Stimulated activated CD8-positive, alpha-beta memory T cell treated with anti-CD3 and anti-CD28 coated beads, Interleukin-12 subunit alpha, Interleukin-12 subunit beta, amount 100 ng/mL, for 24 hours (primary cell): ENCODE measurements around the gene UGT1A10.

Experiments
- DNase-seq: peaks from one replicate; pipeline ENCODE4 v3.0.0-alpha.2; 2020; ENCODE audit errors: extremely low read depth

Gene UGT1A10

DNA sequence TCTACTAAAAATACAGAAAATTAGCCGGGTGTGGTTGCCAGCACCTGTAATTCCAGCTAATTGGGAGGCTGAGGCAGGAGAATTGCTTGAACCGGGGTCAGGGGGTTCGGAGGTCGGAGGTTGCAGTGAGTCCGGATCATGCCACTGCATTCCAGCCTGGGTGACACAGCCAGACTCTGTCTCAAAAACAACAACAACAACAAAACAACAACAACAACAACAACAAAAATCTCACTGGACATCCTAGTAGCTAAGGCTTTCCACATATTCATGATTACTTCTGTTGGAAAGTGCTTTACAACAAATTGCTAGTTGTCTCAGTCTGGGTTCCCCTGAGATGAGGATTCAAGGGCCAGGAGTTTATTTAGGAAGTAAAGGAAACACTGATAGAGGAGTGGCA lies 137.6 kb downstream of the UGT1A10 start:
- no peak for DNase-seq

DNA sequence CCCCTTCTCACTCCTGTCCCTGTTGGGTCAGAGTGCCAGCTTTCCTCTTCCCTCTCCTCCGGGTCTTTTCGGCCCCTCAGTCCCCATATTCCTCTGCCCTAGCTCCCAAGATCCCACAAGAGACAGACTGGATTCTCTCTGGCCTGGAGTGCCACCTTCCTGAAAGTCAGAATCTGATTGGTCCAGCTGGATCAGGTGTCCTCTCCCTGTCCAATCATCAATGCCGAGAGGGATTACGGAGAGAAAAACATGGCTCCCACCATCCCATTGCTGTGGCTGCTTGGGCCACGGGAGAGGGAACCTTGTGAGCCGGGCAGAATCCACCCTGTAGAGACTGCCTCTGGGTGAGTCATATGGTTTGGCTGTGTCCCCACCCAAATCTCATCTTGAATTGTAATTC lies 139.2 kb downstream of the UGT1A10 start:
- DNase-seq = no peak

DNA sequence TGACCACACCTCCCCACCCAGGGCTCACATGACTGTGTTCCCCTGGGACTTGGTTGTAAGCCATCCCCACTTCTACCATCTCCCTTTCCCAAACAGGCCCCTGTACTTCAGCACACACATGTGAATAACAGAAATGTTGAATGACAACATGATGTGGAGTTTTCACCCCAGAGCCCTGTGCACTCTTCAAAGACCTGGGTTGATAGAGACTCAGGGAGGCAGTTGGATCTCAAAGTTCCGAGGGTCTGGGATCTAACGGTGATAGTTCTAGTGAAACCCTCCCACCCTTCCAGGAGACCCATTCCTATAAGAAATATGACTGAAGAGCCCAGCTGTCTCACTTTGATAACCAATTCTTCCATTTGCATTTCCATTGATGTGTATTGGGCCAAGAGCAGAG lies 141.8 kb downstream of the UGT1A10 start, which contains the start of gene MROH2A:
MROH2A (plus strand) TSS at position 301 of the 400 bp plus-strand sequence. CDS start 1,029 bp downstream, outside the sequence.
- DNase-seq = no peak

DNA sequence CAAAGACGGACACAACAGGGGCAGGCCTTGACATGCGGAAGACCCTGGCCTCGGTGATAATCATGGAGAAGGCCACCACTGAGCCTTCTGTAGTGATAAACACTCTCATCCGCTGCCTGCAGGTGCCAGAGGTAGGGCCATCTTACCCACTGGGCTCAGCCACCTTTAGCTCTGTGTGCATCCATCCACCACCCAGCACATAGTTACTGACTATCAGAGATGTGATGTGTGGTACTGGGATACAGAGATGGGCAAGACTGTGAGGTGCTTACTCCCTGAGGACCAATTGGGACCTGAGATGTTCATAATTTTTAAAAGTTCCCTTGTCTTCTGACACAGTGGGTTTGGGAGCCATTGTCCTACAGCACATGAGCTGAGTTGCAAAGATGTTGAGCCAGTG lies 143.5 kb downstream of the UGT1A10 start:
- DNase-seq = no peak

DNA sequence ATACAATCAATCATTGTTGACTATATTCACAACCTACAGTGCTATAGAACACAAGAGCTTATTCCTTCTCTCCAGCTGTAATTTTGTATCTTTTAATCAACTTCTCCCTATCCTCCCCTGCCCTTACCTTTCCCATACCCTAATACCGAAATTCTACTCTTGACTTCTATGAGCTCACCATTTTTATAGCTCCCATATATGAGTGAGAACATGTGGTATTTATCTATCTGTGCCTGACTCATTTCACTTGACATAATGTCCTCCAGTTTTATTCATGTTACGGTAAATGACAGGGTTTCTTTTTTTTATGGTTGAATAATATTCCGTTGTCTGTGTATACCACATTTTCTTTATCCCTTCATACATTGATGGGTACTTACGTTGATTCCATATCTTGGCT lies 144.5 kb downstream of the UGT1A10 start:
- DNase-seq = no peak

DNA sequence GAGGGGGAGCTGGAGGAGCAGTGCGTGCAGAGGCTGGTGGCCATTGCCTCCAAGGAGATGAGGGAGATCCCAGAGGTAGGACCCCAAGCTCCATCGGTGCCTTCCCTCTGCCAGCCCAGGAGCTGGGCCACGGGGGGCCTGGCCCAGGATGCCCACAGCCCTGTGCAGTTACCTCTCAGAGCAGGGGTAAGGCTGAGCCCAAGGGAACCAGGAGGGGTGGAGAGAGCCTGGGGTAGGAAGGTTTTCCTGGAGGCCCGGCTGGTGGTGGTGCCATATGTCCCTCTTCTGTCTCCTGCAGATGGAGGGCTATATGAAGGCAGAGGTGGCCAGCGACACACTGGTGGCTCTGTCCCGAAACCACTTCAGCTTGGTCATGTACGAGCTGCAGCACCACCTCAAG lies 153.3 kb downstream of the UGT1A10 start:
- DNase-seq = no peak

DNA sequence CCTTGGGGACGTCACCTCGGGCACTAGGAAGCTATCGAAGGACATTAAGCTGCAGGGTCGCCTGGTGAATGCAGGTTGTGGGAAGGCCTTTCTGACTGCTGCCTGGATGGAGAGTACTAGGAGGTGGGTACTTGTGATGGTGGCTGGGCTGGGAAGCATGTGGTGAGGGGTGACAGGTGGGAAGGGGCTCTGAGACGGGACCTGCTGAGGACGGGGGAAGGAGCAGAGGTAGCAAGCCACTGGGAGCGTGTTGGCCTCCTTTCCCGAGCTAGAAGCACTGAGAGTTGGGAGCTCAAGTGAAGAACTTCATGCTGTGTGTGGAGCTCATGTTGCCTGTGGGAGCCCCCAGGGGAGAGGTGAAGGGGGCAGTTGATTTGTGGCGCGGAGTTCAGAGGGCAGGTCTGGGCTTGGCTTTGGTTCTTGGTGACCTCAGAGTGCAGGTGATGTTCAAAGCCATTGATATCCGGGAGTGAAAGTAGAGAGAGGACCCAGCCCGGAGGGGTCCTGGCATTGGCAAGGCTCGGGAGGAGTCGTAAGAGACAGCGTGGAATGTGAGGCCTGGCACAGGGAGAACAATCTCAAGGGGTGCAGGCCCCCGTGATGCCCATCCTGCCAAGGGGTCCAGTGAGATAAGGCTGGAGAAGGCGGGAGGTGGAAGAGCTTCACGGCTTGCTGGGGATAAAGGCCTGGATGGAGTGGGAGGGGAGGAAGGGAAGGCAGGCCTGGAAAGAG lies 155.1 kb downstream of the UGT1A10 start:
- DNase-seq = no peak

DNA sequence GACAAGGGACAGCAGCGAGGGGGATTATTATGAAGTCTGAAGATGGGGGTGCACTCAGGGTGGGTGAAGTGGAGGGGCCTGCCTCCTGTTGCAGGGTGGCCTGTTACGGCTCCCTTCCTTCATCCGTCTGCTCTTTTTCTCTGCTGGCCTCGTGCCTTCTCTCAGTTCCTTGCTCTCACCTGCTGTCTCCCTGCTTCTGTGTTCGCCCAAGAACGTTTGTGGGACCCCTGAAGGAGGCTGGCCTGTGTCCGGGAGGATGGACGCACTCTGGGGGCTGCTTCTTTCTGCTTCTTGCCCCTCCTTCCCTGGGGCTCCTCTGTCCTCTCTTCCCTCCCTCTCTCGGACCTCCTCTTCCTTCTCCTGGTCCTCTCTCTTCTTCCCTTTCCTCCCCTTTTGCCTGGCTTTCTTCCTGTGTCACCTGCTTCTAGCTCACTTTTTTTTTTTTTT lies 155.7 kb downstream of the UGT1A10 start:
- DNase-seq = no peak

DNA sequence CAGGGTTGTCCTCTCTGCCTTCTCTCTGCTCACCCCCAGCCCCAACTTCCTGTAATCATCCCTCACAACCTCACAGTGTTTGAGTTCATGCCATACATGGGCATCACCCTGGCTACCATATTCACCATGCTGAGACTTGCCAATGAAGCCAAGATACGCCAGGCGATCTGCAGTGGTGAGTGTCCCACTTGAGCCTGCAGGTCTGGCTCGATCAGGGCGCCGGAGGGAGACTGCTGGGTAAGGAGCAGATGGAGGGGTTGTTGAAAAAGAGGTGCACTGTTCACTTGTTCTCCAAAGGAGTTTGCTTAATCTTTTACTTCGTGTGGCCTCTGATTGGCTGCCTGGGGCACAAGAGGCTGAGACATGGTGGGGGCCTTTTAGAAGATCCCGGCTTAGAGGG lies 156.5 kb downstream of the UGT1A10 start:
- no peak for DNase-seq

DNA sequence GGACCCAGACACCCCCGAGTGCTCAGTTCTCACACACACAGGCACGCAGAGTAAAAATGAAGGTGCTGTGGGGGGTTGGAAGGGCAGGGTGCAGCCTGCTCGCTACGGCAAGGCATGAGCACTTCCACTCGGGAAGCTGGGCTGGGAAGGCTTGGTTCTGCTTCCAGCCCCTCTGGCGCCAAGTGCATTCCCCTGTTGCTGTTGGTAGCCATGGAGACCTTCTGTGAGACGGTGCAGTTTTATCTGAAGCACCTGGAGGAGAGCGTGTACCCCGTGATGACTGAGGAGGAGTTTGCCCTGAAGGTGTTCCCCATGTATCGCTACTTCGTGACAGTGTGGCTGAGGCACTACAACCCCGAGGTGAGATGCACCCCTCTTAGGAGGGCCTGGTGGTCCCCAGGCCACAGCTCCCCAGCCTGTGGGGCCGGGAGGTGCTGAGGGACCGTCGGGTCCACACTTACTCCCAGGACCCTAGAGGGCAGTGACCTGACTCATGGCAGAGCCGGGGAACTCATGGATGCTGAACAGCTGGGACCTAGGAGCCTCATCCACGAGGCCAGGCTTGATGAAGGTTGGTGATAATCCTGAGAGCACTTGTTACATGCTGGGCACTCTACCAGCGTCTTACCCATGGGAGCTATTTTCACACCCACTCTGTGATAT lies 157.3 kb downstream of the UGT1A10 start:
- no peak for DNase-seq

DNA sequence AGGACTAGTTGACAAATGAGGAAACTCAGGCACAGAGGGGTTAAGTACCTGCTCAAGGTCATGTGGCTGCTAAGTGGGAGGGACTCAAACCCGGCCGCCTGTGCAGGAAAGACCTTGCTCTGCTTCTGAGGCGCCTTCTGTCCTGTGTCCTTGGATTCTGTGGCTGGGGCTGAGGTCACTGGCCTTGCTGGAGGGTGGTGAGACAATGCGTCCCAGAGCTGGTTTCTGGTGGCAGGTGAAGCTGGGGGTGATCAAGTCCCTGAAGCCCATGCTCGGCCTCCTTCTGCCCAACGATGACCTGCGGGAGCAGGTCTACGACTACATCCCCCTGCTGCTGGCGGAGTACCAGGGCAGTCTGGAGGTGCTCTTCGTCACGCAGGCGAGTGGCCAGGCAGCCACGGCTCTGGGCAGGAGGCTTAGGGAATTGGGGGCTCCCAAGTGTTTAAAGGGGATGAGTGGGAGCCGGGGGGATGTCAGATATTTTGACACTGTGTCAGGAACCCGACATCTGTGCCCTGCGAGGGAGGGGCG lies 157.9 kb downstream of the UGT1A10 start:
- DNase-seq = no peak

DNA sequence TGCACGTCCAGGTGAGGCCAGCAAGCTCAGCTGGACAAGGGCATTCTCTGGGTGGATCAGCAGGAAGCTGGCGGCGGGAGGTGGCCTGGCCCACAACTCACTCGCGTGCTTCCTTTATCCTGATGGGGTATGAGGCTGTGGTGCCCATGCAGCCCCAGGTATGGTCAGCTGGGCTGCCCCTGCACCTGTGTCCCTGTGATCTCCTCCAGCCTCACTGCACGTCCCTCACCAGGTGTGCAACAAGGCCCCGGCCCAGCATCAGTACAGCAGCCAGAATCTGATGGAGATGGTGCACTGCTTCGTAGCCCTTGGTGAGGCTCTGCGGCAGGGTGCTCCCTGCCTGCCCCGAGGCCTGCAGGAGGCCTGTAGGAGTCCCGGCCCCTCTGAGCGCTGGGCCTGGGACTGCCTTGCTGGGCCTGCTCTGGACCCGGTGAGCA lies 159.5 kb downstream of the UGT1A10 start:
- DNase-seq = no peak

DNA sequence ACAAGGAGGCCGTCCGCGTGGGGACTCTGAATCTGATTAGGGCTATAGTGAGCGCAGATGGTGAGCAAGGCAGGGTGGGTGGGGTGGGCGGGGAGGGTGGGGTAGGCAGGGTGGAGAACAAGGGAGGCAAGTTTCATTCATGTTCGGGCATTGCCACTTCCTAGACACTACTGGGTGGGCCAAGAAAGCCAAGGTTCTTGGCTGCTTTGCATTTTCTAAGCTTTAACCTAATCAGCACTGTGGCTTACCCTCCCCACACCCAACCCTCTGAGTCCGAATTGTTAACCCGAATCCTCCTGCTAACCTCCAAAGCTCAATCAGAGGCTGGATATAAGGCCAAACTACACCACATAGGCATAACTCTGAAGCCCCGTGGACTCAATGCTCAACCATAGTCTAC lies 160.0 kb downstream of the UGT1A10 start:
- DNase-seq = no peak

DNA sequence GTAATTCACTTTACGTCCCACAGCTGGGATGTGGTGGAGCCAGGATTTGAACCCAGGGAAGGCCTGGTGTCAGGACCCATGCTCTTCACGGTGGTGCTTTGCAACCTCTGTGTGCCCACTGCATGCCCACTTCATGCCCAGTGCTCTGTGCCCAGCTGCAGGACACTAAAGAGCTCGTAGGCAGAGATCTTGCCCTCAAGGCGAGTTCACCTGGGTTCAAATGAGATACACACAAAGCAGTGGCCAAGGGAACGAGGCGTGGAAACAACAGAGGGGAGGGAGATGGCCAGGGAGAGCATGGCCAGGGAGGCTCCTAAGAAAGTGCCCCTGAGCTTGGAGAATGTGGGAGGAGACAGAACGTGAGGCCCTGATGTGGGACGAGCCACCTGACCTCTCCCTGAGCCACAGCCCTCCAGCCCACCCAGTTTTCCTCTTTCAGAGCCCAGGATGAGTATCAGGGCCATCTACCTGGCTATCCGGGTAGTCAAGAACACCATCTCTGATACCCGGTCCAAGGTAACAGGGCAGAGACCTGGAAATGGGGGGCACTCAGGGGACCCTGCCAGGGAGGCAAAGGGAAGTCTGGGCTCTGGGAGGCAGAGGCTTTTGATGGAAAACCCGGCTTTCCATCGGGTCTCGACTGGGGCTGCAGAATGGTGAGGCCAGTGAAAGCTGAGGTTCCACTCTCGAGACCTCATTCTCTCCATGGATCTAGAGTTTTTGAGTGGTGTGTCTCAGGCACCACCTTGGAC lies 162.3 kb downstream of the UGT1A10 start:
- DNase-seq = no peak

DNA sequence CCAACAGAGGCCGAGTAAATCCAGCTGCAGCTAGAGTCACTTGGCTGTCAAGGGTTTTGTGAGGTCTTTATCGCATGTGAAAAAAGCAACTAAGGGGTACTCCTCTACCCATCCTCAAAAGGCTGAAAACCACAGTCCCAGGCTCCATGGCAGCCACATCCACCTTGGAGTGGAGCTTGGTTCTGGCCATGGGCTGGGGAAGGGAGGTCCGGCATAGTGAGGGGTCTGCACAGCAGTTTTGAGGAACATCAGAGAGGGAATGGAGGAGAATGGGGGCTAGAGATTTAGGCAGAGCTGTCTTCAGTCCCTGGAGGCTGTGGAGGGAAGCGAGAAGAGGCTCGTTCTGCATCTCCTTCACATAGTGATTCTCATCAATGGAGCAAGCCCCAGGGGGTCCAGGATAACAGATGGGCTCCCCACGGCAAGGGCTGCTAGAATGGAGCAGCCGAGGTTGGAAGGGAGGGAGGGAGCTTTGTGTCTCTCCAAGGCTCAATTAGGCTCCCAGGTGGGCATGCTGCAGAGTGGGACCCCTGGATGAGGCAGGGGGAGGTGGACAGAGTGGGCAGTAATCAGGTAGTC lies 162.9 kb downstream of the UGT1A10 start:
- DNase-seq = no peak

DNA sequence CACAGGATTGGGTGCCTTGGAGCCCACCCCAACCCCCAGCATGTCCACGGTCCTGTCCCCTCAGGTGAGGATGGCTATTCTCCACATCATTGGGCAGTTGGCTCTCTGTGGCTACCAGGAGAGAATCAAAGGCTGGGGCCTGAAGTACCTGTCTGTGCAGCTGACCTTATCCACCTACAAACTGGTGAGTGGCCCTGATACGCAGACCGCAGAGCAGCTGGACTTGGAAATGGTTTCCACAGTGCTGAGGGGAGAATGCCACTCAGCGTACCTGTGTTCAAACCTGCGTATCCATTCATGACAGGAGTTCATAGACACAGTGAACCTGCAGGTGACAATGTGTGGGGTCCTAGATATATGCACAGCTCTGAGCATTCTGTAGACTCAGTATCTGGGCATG lies 163.5 kb downstream of the UGT1A10 start:
- no peak for DNase-seq

DNA sequence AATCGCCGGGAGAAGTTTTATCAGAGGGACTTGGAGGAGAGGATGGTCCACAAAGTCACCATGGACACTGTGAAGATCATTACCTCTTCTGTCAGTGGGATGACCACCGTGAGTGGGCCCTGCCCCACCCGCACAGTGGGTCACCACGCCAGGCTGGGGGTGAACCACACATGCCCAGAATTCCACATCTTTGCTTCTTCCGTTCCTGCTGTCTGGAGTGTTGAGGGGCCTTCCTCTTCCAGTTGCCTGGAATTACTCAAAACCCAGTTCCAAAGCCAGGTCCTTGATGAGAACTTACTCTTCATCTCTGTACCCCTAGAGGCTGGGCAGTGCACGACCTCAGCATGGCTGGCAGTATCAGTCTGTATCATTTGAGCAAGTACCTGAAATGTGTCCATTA lies 164.0 kb downstream of the UGT1A10 start:
- no peak for DNase-seq

DNA sequence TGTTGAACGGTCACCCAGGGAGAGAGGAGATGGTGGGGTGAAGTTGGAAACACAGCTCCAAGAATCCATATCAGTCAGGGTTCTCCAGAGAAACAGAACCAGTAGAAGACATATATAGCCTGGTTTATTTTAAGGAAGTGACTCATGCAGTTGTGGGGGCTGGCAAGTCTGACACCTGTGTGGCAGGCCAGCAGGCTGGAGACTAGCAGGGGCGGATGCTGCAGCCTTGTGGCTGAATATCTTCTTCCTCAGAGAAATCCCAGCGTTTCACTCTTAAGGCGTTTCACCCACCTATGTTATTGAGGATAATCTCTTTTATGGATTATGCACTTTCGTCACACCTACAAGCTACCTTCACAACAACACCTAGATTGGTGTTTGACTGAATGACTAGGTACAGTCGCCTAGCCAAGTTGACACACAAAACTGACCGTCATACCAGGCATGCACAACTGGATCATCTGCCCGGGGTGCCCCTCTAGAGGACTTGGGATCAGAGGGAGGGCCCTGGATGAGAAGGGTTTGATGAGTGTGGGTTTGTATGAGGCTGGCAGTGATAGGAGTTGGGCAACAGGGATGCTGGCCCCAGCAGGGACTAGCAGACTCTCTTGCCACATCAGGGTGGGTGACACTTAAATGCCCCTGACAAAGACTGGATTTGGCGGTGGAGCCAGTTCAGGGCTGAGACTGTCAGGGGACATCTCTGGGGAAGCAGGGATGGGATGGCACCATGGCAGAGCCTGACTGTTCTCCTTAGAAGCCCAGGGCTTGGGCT lies 165.3 kb downstream of the UGT1A10 start:
- no peak for DNase-seq

DNA sequence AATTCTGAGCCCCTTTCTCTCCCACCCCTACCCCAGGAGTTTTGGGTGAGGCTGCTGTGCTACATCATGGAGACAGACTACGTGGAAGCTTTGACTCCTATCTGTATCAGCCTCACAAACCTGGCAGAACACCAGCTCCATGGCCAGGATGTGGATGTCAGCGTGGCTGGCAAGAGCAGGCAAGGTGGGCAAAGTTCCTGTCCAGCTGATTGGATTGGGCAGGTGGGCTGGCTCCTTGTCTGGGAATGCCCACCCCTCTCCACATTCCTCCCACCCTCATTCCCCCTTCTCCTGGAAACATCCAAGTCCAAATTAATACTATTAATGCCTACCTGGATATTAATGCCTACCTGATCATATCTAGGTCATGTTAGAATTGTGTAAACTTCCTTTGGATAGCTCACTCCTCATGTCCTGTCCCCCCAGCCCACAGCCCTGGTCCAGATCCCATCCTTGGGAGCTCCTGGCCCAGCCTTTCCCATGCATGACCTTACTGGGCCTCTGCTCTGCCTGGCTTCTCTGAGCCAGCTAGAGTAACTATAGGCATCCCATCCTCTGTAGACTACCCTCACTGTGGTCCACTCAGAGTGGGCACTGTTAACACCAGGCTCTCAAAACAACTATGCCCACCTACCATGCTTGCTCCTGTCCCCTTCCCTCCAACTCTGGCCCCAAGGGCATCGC lies 166.0 kb downstream of the UGT1A10 start:
- no peak for DNase-seq

DNA sequence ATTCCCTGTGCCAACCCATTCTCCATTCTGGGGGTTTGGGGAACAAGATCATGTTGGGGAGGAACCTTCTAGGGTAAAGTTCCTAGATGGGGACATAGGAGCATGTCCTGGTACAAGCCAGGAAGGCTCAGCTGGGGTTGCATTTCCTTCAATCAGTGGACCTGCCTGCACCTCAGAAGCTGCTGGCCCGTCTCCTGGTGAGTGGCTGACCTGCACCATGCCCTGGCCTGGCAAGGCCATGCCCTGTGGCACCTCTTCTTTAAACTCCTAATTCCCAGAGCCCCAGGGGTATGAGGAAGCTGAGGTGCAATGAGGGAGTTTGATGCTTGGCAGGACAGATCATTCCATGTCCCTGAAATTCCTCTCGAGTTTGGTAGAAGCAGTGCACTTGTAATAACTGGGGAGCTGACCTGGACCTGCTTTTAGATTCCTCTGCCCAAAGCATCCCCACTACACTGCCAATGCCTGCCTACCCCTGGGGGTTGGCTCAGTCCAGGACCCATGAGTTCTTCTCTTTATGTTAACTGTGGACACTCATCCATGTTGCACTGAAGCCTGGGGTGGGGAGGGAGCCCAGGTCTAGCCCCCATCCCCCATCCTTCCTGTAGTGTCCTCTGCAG lies 167.2 kb downstream of the UGT1A10 start:
- no peak for DNase-seq
